GM12891 (cell line): ENCODE results near the gene PAX7.

Experiments used
- PAX5 ChIP-seq: IDR thresholded peaks from 2 replicates; pipeline ENCODE4 v1.6.1; 2011; ENCODE audit warnings: low read length, moderate library complexity, mild to moderate bottlenecking; ENCODE audit not compliant: insufficient read depth, severe bottlenecking
- POLR2A ChIP-seq: IDR thresholded peaks from 2 replicates; pipeline ENCODE4 v1.6.1; 2011; ENCODE audit warnings: low read depth, low read length, control low read depth
- POLR2AphosphoS5 ChIP-seq: IDR thresholded peaks from 2 replicates; pipeline ENCODE4 v1.6.1; 2011; ENCODE audit warnings: low read depth, low read length, control low read depth
- POU2F2 ChIP-seq: IDR thresholded peaks from 2 replicates; pipeline ENCODE4 v1.6.1; 2011; ENCODE audit warnings: low read depth, mild to moderate bottlenecking, control low read depth, low read length, moderate library complexity
- SPI1 ChIP-seq: IDR thresholded peaks from 2 replicates; pipeline ENCODE4 v1.6.1; 2011; ENCODE audit warnings: low read depth, low read length, control low read depth
- TAF1 ChIP-seq: IDR thresholded peaks from 2 replicates; pipeline ENCODE4 v1.6.1; 2011; ENCODE audit warnings: low read depth, low read length, control low read depth

DNA sequence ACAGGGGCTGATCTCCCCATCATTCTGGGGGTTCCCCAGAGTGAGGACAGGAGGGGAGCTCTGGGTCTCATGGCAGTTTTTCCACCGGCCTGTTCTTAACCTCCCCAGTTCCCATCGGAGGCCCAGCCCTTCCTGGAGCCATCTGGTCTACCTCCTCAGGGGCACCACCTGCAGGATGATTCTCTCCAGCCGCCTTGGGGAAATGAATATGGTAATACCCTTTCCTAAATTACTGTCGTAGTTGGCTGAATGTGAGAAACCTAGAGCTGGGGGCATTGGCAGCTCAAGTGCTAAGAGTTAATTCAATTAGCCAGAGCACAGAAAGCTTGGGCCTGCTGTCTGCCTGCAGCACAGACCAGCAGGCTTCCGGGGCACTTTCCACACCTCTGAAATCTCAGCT is 163.9 kb downstream of the PAX7 start:
- no peak for TF ChIP-seq POLR2AphosphoS5
- no peak for TF ChIP-seq POLR2A
- TF ChIP-seq POU2F2: no peak
- TF ChIP-seq TAF1: no peak
- TF ChIP-seq SPI1: no peak
- no peak for TF ChIP-seq PAX5
